NT2/D1 (cell line): ENCODE measurements around the gene TRIM5.

Experiments
- SUZ12 ChIP-seq: IDR thresholded peaks from 2 replicates; pipeline ENCODE4 v1.6.1; 2011; ENCODE audit not compliant: insufficient read length, insufficient read depth; ENCODE audit errors: extremely low read depth
- YY1 ChIP-seq: IDR thresholded peaks from 2 replicates; pipeline ENCODE4 v1.6.1; 2011; ENCODE audit not compliant: insufficient read length, insufficient read depth
- ZNF274 ChIP-seq: IDR thresholded peaks from 2 replicates; pipeline ENCODE4 v1.6.1; 2011; ENCODE audit warnings: mild to moderate bottlenecking, low read depth, low read length

- TF ChIP-seq YY1 (no peak), ZNF274 (no peak), SUZ12 (no peak)
Observed at GRCh38 chr11:5690216-5690615, 5.3 kb upstream of the TRIM5 start.
